Amniotic stem cell (primary cell): ENCODE measurements around the gene IL31RA.
A peak's percentile ranks its signal among the peaks of the same experiment; 100 is the strongest.
"Not testable (repeated sequence)": the region's sequence is repeated elsewhere in the genome, so short reads cannot be mapped to it uniquely, and the experiment has no call there.

Experiments
- DNase-seq: peaks from one replicate; lab custom pipeline; 2025; lab: John Stamatoyannopoulos, UW

IL31RA gene

GRCh38 chr5:55926476-55926875, 75.3 kb downstream of the IL31RA start:
- DNase-seq: no peak

- no peak for DNase-seq
Observed at GRCh38 chr5:55927861-55928655, 76.9 kb downstream of the IL31RA start.

- no peak for DNase-seq
Observed at GRCh38 chr5:55929020-55929799, 78.1 kb downstream of the IL31RA start.

GRCh38 chr5:55932700-55933099, 81.5 kb downstream of the IL31RA start:
- no peak for DNase-seq

GRCh38 chr5:55933377-55934114, 82.4 kb downstream of the IL31RA start:
- DNase-seq: no peak

GRCh38 chr5:55934115-55934613, 83.0 kb downstream of the IL31RA start:
- no peak for DNase-seq

- DNase-seq: no peak
Observed at GRCh38 chr5:55934720-55935119, 83.6 kb downstream of the IL31RA start.

- no peak for DNase-seq
Observed at GRCh38 chr5:55935371-55935770, 84.2 kb downstream of the IL31RA start.

GRCh38 chr5:55936100-55936693, 85.0 kb downstream of the IL31RA start:
- peak; percentile 30 for DNase-seq

GRCh38 chr5:55937598-55937997, 86.4 kb downstream of the IL31RA start:
- not testable (repeated sequence) for DNase-seq

GRCh38 chr5:55941154-55941553, 90.0 kb downstream of the IL31RA start:
- not testable (repeated sequence) for DNase-seq

- DNase-seq: no peak
Observed at GRCh38 chr5:55959208-55959607, 108.1 kb downstream of the IL31RA start.

- no peak for DNase-seq
Observed at GRCh38 chr5:55960779-55961178, 109.6 kb downstream of the IL31RA start.

GRCh38 chr5:55965525-55965924, 114.4 kb downstream of the IL31RA start:
- no peak for DNase-seq

GRCh38 chr5:55966284-55966683, 115.1 kb downstream of the IL31RA start:
- no peak for DNase-seq

- DNase-seq: no peak
Observed at GRCh38 chr5:55969956-55970355, 118.8 kb downstream of the IL31RA start.
